PC-3 (cell line): ENCODE data around the gene PEA15. TPM values are rescaled to one million over a fixed set of nuclear protein-coding genes. Genes with fewer than 3 reads are reported as not detected.

ENCODE experiments used
- ATAC-seq: fragments of 200-7000 bp; cut with Tn5 transposase; 2 replicates; pipeline ENCODE4 v1.9.1; 2020; ENCODE audit warnings: mild to moderate bottlenecking, moderate library complexity
- BruUV-seq: library from RNA; stranded (reverse); fragments of 400-500 nt; replicated peaks from 2 replicates; lab custom pipeline; 2021; lab: Mats Ljungman, UMichigan
- CTCF ChIA-PET: fragments of 300-600 bp; sonication (Branson Sonifier 250); formaldehyde crosslinking; loops from one replicate; lab custom pipeline; 2022; ENCODE audit warnings: antibody characterized with exemption; lab: Charles Lee
- POLR2A ChIA-PET: fragments of 300-600 bp; sonication (Branson Sonifier 250); formaldehyde crosslinking; loops from one replicate; lab custom pipeline; 2022; ENCODE audit warnings: antibody characterized with exemption; ENCODE audit not compliant: unreplicated experiment; lab: Charles Lee
- DNase-seq: peaks from one replicate; pipeline ENCODE4 v3.0.0-alpha.2; 2015
- H2AFZ ChIP-seq: fragments of 300-600 bp; sonication (generic); 2 replicates; pipeline ENCODE4 v1.6.0; 2016; ENCODE audit warnings: antibody characterized with exemption, low read length
- H3F3A ChIP-seq: fragments of 300-600 bp; sonication (generic); one replicate; pipeline ENCODE4 v1.6.0; 2017; ENCODE audit warnings: antibody characterized with exemption, low read length, control low read depth, mild to moderate bottlenecking; ENCODE audit not compliant: unreplicated experiment
- H3K27ac ChIP-seq: fragments of 300-600 bp; sonication (generic); 2 replicates; pipeline ENCODE4 v1.5.1; 2016; ENCODE audit warnings: mild to moderate bottlenecking, low read length
- H3K27me3 ChIP-seq: fragments of 300-600 bp; sonication (generic); 2 replicates; pipeline ENCODE4 v1.6.1; 2016; ENCODE audit warnings: low read length, mixed read lengths
- H3K36me3 ChIP-seq: fragments of 300-600 bp; sonication (generic); 2 replicates; pipeline ENCODE4 v1.6.1; 2016; ENCODE audit warnings: low read depth, mixed run types, low read length, mixed read lengths
- H3K4me1 ChIP-seq: fragments of 300-600 bp; sonication (generic); 2 replicates; pipeline ENCODE4 v1.5.1; 2016; ENCODE audit warnings: low read length; ENCODE audit not compliant: insufficient read depth
- H3K4me2 ChIP-seq: fragments of 300-600 bp; sonication (generic); 2 replicates; pipeline ENCODE4 v1.6.0; 2016; ENCODE audit warnings: low read length
- H3K4me3 ChIP-seq: fragments of 300-600 bp; sonication (generic); 2 replicates; pipeline ENCODE4 v1.5.1; 2016; ENCODE audit warnings: mild to moderate bottlenecking, low read length, mixed read lengths
- H3K79me2 ChIP-seq: fragments of 300-600 bp; sonication (generic); 2 replicates; pipeline ENCODE4 v1.6.1; 2017; ENCODE audit warnings: low read length, mixed read lengths
- H3K9ac ChIP-seq: fragments of 300-600 bp; sonication (generic); 2 replicates; pipeline ENCODE4 v1.6.0; 2016; ENCODE audit warnings: mild to moderate bottlenecking, low read length
- H3K9me2 ChIP-seq: fragments of 300-600 bp; sonication (generic); replicated peaks from 2 replicates; pipeline ENCODE4 v1.6.1; 2016; ENCODE audit warnings: mixed run types, low read length, mixed read lengths
- H3K9me3 ChIP-seq: fragments of 300-600 bp; sonication (generic); 2 replicates; pipeline ENCODE4 v1.6.1; 2016; ENCODE audit warnings: low read length, mixed read lengths
- H4K20me1 ChIP-seq: fragments of 300-600 bp; sonication (generic); 2 replicates; pipeline ENCODE4 v1.6.1; 2016; ENCODE audit warnings: low read length, mixed read lengths
- EZH2 ChIP-seq: fragments of 300-600 bp; sonication (generic); IDR thresholded peaks from one replicate; pipeline ENCODE4 v1.6.1; 2017; ENCODE audit warnings: antibody characterized with exemption, mild to moderate bottlenecking, low read length; ENCODE audit not compliant: unreplicated experiment
- EZH2phosphoT487 ChIP-seq: fragments of 300-600 bp; sonication (generic); IDR thresholded peaks from 2 replicates; pipeline ENCODE4 v1.6.1; 2018; ENCODE audit warnings: mild to moderate bottlenecking, antibody characterized with exemption, low read length, borderline replicate concordance
- intact Hi-C: fragments of 100-400 bp; cut with micrococcal nuclease; formaldehyde crosslinking; loops from 2 replicates; pipeline ENCODE4 v1.9.0; 2023
- total RNA-seq: library from RNA; depleted of rRNA; stranded (reverse); fragments of >200 nt; gene quantifications from 2 replicates; pipeline ENCODE4 v1.2.3, GENCODE V29; 2014
- TF ChIP-seq, protein P1 (sequence below): fragments of 300-600 bp; sonication (generic); conservative IDR thresholded peaks from 2 replicates; pipeline ENCODE4 v1.5.1; 2017; ENCODE audit warnings: antibody characterized with exemption, low read depth, mild to moderate bottlenecking, low read length

Gene PEA15
- total RNA-seq, 1 experiment from 2014 or later = 90.3 TPM

DNA sequence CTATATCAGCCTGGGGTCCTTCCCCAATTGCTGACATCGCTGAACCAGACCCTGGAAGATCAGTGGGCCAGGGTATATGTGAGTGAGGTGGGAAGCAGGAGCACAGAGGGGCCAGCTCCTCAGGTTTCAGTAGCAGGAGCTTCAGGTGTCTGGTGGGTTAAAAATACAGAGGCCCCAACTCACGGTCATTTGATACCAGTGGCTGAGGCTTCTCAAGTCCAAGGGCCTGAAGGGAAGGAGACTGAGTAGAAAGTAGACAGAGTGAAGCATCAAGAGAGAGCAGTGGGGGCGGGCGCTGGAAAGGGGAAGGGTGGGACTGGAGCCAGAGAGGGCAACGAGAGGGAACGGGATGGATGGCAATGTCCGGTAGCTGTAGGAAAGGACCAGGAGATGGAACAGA lies 16.8 kb upstream of the PEA15 start:
- Histone ChIP-seq H3K36me3 (no peaks in the 10 kb centered on the region), H3K9me3 (no peaks in the 10 kb centered on the region), H3K9ac (no peak overlapping the region), H3K9me2 (no peaks in the 10 kb centered on the region), H3K27me3 (no peaks in the 10 kb centered on the region), H3K4me2 (no peak overlapping the region), H3K4me3 (no peak overlapping the region), H3K4me1 (peaks cover 7% of the 10 kb centered on the region; the same call in 1 of the 2 replicates), H2AFZ (no peak overlapping the region), H3K27ac (no peak overlapping the region), H3F3A (no peaks in the 10 kb centered on the region), H4K20me1 (no peaks in the 10 kb centered on the region), H3K79me2 (no peaks in the 10 kb centered on the region)
- BruUV-seq = no TSS peak
- CTCF ChIA-PET = no interaction called here
- POLR2A ChIA-PET = no interaction called here
- intact Hi-C loops = no loop called here
- ATAC-seq = no peak
- TF ChIP-seq EZH2phosphoT487 (no peak), EZH2 (no peak)
- TF ChIP-seq, protein P1, sequence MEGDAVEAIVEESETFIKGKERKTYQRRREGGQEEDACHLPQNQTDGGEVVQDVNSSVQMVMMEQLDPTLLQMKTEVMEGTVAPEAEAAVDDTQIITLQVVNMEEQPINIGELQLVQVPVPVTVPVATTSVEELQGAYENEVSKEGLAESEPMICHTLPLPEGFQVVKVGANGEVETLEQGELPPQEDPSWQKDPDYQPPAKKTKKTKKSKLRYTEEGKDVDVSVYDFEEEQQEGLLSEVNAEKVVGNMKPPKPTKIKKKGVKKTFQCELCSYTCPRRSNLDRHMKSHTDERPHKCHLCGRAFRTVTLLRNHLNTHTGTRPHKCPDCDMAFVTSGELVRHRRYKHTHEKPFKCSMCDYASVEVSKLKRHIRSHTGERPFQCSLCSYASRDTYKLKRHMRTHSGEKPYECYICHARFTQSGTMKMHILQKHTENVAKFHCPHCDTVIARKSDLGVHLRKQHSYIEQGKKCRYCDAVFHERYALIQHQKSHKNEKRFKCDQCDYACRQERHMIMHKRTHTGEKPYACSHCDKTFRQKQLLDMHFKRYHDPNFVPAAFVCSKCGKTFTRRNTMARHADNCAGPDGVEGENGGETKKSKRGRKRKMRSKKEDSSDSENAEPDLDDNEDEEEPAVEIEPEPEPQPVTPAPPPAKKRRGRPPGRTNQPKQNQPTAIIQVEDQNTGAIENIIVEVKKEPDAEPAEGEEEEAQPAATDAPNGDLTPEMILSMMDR = no peak
- no peak for DNase-seq

DNA sequence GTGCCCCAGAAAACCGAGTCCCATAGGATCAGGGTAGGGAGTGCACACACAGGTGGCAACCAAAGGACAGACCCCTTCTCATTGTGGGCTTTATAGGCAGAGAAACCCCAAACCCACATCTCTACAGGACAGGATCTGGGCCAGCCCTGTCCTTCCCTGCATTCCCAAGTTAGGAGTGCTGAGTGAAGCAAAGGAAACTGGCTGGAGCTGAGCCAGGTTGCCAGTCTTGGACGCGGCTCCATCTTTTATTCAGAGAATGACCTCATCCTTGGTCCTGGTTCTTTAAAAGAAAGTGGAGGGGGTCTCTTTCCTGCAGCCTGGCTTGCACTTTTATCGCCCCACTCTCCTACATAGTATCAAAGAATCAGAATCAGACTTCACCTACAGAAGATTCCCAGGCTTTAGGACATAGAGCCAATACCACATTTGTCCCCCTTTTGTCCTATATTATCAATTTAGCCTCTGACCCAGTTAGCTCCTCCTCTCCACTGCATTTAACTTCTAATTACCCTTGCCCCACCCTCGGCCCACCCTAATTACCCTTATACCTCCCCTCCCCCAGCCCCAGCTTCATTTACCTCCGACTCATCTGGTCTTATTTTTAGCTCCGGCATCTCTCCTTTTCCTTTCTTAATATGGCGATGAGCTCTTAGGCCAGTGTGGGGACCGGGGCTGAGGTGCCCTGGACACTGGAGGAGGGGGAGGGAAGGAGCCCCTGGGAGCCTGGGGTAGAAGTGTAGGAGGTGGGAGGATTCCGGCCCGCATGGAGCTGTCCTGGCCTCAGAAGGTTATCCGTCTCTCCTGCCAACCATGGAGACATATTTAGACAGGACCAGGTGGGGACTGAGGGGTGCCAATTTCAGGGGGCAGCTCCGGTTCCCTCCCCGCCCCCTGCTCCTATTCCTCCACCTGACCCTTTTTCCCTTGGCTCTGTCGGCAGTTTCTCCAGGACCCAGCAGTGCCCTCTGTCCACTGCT lies 15.2 kb upstream of the PEA15 start, which contains the start of gene CASQ1:
Gene CASQ1, plus strand, starts transcription at position 927 of the 977 bp plus-strand sequence. CDS start 177 bp downstream, outside the sequence.
- Histone ChIP-seq H3F3A (no peaks in the 10 kb centered on the region), H3K27me3 (no peaks in the 10 kb centered on the region), H3K4me3 (no peak within 1 kb of the TSS), H3K4me2 (no peak within 1 kb of the TSS), H3K9me3 (no peaks in the 10 kb centered on the region), H3K9ac (no peak within 1 kb of the TSS), H3K9me2 (no peaks in the 10 kb centered on the region), H3K27ac (no peak within 1 kb of the TSS), H3K36me3 (no peaks in the 10 kb centered on the region), H2AFZ (no peak within 1 kb of the TSS), H4K20me1 (no peaks in the 10 kb centered on the region), H3K79me2 (no peaks in the 10 kb centered on the region), H3K4me1 (peaks cover 9% of the 10 kb centered on the region; the same call in 1 of the 2 replicates)
- POLR2A ChIA-PET = interaction anchor here (0.5 to 0.6 kb wide), 2 partner anchors 67 to 160 kb away, joined by 4 to 7 read pairs; no protein-coding TSS in a partner anchor
- TF ChIP-seq, protein P1 = no peak
- TF ChIP-seq EZH2 (no peak), EZH2phosphoT487 (no peak)
- ATAC-seq (peak; percentile 20), DNase-seq (peak; percentile 51)
- CTCF ChIA-PET = no interaction called here
- intact Hi-C loops = no loop called here
- no TSS peak for BruUV-seq
